ENCODE measurements around the gene PTPRN2. TPM values are rescaled to one million over a fixed set of nuclear protein-coding genes. Genes with fewer than 3 reads are reported as not detected.
"Not testable (repeated sequence)": the region's sequence is repeated elsewhere in the genome, so short reads cannot be mapped to it uniquely, and the experiment has no call there.

Gene PTPRN2
- polyA plus RNA-seq, 4 donors, result 7.4 to 9.6 (median 8.8) TPM

DNA sequence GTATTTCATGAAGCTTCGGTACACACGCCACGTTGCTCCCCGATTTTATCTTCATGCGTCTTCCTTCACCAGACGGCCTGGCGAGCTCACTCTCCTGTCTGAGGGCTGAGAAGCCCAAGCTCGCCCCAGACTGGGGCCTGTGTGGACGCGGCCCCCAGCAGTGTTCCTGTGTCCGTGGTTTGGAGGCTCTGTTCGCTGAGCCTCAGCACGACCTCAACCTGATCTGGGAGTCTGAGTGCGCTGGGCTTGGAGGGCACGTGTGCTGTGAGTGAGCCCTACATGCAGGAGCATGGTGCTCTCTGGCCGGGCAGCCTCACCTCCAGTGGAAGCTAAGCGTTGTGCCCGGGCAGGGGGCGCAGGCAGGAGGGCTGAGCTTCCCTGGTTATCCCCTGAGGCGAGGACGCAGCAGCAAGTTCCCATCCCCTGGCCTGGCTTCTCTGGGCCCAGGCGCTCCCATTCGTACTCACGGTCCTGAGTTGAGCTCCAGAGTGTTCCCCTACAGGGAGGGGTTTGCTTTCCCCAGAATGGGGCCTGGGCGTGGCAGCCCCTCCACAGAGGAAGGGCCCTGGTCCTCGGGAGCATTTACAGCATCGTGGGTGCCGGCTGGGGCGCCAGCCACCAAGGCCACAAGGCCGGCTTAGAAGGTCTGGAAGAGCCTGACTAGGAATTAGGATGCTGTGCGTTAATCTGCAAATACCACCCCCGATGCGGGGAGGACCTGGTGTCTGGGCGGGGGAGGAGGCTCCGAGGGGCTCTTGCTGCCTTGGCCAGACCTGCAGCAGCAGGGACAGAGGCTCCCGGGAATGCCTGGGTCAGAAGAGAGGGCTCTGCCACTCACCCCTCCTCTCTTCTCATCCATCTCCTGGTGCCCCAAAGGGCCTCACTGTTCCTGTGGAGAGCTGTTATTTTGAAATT lies 850.2 kb downstream of the PTPRN2 start:
- no peak for DNase-seq (ENCODE audit: low read depth in 4 of 4, low spot score in 3 of 4)

DNA sequence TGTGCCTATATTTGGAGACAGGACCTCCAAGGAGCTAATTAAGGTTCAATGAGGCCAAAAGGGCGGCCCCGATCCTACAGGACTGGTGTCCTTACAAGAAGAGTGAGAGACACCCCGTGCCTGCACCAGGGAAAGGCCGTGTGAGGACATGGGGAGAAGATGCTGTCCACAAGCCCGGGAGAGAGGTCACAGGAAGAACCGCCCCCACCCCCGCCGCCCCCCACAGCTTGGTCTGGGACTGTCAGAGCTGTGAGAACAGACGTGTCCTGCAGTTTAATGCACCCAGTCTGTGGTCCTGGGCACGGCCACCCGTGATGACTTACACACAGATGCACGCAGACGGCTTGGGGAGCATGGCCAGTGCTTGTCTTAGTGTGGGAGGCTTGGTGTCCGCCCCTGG lies 851.3 kb downstream of the PTPRN2 start:
- no peak for DNase-seq (ENCODE audit: low read depth in 4 of 4, low spot score in 3 of 4)

DNA sequence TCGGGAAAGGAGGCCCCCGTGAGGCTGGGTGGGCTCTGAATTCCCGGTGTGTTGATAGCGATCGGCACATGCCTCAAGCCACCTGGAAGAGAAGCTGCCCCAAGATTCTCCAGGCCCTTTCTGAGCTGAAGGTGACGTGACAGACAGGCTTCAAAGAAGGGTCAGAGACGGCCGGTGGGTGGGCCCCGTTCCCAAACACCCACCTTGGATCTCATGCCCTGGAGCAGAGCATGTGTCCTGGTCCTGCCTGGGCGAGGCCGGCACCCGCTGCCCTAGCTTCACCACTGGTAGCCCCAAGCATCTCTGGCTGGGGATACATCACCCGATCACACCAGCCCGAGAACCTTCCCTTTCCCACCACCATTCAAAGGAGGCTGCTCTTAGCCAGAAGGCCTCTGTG lies 851.8 kb downstream of the PTPRN2 start:
- DNase-seq (ENCODE audit: low read depth in 4 of 4, low spot score in 3 of 4), result no peak

DNA sequence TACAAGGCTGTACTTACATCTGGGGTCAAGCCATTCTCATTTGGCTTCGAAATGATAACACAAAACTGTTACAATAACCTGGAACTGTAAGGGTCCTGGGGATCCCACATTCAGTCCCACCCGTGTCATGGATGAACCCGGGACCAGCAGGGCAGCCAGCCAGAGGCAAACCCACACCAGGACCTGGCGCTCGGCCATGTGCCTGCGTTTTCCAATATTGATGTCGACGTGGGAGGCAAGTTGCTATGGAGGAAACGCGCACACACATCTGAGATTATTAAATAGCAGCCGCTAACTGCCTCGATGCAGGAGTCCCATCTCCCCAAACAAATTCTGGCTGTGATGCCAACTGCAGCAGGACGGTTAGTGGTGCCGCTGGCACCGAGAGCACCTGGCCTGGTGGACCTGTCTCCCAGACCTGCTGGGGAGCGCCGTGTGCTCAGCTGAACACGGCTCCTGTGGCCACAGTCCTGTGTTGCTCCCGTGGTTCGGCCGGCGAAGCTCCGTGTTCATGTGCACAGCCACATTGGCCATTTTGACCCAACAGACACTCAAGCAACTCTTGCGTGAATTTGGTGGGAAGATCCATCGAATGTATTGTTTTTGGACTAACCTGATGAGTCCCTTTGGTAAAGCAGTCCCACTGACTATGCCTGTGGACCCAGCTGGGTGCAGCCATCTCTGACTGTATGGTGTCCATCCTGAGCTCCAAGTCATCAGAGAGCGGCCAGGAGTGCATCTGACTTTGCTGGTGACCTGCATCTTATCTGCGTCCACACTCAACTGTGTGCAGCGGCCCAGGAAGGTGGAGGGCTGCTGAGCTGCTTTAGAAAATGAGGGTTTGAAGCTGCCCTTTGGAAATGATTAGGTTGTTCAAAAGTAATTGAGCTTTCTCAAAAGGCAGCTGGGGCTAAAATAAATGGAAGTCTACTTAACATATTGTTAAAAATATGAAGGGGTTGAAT lies 852.7 kb downstream of the PTPRN2 start:
- no peak for DNase-seq (ENCODE audit: low read depth in 4 of 4, low spot score in 3 of 4)

DNA sequence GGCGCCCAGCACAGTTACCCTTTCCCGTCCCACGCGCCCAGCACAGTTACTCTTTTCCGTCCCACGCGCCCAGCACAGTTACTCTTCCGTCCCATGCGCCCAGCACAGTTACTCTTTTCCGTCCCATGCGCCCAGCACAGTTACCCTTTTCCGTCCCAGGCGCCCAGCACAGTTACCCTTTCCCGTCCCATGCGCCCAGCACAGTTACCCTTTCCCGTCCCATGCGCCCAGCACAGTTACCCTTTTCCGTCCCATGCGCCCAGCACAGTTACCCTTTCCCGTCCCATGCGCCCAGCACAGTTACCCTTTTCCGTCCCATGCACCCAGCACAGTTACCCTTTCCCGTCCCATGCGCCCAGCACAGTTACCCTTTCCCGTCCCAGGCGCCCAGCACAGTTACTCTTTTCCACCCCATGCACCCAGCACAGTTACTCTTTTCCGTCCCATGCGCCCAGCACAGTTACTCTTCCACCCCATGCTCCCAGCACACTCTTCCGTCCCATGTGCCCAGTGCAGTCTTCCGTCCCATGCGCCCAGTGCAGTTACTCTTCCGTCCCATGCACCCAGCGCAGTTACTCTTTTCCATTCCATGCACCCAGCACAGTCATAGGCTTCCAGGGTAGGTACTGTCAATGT lies 853.7 kb downstream of the PTPRN2 start:
- DNase-seq (ENCODE audit: low read depth in 4 of 4, low spot score in 3 of 4), result not testable (repeated sequence)

DNA sequence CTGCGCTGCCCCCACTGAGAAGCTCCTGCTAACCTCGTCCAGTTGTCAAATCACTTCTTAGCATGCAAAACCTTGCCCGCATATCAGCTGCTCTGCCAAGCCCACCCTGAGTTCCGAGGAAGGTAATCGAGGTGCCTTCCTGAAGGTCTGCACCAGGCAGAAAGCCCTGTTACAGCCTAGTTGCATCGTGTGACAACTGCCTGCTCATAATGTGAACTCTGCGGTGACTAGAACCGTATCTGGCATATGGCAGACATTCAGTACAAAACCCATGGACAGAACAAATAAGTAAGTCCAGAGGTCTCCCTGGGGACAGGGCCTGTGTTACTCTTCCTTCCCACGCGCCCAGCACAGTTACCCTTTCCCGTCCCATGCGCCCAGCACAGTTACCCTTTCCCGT lies 856.5 kb downstream of the PTPRN2 start:
- DNase-seq (ENCODE audit: low read depth in 4 of 4, low spot score in 3 of 4), result no peak

DNA sequence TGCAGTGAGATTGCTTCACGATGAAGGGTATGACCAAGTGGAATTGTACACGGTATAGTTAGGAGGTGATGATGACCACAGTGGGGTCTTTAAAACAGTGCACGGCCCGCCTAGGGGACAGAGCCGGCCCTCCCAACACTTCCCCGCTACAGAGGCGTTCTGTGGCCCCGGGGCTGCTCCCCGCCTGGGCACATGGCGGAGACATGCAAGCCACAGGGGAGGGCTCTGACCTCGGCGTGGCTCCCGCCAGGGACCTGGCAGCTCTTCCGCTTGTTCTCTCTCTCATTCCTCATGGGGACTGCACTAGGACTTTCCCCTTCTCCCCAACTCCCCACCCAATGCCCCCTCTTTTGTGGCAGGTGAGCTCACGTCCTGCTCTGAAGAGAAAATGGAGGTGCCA lies 857.0 kb downstream of the PTPRN2 start:
- DNase-seq (ENCODE audit: low read depth in 4 of 4, low spot score in 3 of 4), result no peak

DNA sequence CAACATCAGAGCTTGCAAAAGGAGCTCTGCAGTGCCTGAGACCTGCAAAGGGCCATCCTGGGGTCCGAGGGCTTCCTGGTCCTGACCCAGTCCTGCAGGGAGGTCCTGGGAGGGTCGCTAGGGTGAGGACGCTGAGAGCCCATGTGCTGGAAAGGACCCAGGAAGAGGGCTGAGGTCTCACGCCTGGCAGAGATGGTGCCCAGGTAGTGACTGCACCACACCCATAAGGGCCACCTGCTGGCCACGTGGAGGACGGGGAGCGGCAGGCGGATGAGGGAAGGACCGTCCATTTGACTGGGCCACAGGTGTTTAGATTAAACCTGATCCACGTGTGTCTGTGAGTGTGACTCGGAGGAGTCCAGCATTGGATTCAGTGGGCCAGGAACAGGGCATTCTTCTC lies 858.1 kb downstream of the PTPRN2 start:
- no peak for DNase-seq (ENCODE audit: low read depth in 4 of 4, low spot score in 3 of 4)

DNA sequence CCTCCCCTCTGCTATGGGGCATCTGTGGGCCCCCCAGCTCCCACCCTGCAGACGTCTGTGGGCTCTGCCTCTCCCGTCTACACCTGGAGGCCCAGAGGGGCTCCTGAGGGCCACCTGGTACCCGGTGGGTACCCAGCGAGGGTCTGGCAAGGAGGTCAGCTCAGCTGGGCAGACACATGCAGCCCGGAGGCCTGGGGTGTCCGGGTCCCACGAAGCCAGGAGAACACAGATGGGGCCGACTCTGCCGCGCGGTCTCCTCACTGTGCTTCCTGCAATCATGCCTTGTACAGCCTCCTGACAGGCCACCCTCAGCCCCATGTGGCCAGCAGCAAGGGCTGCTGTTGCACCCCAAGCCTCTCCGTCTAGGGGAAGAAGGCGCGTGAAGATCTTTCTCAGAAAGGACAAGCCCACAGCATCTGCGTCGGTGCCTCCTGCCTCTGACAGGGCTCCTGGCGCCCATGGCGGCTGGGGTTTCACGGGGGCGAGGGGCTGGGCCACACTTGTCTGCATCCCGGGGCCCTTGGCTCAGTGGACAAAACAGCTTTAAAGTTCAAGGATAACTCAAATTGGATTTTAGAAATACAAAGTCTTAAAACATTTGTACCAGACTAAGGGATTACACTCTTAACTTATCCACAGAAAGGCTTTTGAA lies 859.5 kb downstream of the PTPRN2 start:
- DNase-seq (ENCODE audit: low read depth in 4 of 4, low spot score in 3 of 4), result no peak

DNA sequence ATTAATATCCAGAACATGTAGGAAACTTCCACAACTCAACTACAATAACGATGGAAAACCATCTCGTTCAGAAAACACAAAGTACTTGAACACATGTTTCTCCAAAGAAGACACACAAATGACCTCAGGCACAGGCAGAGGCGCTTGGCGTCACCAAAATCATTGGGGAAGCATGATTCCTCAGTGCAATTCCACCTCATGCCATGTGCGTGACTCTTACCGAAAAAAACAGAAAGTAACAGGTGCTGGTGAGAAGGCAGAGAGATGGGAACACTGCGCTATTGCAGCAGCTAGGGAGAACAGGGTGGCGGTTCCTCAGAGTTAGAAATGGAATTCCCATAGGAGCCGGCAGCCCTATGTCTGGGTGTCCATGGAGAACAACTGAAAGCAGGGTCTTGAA lies 860.9 kb downstream of the PTPRN2 start:
- DNase-seq (ENCODE audit: low read depth in 4 of 4, low spot score in 3 of 4), result no peak

DNA sequence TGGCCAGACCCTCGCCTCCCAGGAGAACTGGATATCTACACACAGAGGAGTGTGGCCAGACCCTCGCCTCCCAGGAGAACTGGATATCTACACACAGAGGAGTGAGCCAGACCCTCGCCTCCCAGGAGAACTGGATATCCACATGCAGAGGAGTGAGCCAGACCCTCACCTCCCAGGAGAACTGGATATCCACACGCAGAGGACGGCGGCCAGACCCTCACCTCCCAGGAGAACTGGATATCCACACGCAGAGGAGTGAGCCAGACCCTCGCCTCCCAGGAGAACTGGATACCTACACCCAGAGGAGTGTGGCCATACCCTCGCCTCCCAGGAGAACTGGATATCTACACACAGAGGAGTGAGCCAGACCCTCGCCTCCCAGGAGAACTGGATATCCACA lies 862.3 kb downstream of the PTPRN2 start:
- not testable (repeated sequence) for DNase-seq (ENCODE audit: low read depth in 4 of 4, low spot score in 3 of 4)

DNA sequence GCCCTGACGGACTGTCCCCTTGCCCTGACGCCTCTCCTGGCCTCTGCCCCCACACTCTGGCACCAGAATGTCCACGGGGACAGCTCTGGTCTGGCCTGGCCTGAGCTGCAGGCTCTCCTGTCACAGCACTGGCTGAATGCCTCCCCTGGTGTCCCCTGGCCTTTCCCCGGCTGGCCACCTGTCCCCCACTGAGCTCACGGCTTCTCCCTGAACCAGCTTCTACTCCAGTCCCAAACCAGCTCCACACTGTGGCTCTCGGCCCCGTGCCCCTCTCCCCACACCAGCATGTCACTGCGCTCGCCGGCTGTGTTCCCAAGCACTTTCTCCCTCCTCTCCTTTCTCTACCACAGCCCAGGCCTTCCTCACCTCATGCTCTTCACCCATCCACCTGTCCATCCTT lies 864.4 kb downstream of the PTPRN2 start:
- no peak for DNase-seq (ENCODE audit: low read depth in 4 of 4, low spot score in 3 of 4)

DNA sequence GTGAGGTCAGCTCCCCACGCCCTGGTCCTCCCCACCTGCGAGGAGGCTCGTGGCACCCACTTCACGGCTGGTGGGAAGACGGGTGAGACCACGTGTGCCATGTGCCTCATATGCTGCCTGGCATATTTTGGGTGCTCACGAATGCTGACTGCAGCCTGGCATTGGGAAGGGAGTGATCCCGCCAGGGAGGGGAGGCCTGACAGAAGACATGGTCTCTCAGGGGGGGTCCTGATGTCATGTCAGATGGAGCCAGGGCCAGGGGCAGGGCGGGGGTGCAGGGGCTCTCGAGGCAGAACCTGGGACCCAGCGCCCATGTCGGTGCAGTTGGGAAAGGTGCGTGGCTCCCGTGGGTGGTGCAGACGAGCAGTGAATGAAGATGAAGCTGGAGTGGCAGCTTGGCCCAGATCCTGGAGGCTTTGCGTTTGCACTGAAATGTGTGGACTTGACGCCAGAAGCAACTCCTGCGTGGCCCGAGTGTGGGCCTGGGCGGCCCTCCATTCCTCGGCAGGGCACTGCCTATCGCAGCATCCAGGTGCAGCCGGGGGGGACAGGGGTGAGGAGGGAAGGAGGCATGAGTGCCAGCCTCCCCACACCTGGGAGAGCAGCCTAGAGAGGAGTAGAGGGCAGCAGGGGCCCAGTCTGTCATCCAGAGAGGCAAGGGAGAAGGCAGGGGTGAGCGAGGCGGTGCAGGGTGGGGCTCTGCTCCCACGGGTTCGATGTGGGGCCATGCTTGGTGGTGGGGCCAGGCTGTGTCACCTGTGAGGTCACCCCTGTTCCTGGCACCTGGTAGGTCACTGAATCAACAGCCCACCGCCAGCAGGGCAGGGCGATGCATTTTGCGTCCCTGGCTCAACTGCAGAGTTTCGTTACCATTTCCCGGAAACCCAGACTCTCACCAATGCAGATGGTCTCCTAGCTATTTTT lies 865.2 kb downstream of the PTPRN2 start:
- no peak for DNase-seq (ENCODE audit: low read depth in 4 of 4, low spot score in 3 of 4)

DNA sequence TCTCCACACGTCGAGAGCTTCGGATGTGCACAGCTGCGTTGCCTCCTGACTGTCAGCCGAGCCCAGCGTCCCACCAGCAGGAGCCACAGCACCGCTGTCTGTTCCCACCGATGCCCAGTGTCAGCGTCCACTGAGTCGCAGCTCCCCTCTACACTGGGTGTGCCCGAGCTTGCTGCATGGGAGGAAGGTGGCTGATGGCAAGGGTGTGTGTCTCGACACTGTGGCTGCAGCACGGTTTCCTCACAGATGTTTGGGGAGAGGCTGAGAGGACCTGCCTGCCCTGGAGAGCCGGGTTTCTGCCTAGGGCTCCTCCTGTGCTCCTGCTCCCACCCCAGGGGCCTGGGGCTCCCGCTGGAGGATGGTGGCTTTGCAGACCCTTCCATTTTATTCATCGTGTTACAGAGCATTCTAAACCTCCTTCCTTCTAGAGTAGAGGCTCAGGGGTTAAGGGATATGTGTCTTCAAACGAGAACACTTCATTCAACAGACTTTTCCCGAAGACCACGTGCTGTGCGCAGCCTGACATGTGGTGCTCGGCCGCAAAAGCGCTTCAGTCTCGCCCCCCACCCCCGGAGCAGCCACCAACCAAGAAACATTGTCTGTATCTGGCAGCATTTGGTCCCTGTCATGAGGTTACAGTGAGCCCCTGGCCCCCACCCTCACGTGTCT lies 866.0 kb downstream of the PTPRN2 start:
- DNase-seq (ENCODE audit: low read depth in 4 of 4, low spot score in 3 of 4), result no peak

DNA sequence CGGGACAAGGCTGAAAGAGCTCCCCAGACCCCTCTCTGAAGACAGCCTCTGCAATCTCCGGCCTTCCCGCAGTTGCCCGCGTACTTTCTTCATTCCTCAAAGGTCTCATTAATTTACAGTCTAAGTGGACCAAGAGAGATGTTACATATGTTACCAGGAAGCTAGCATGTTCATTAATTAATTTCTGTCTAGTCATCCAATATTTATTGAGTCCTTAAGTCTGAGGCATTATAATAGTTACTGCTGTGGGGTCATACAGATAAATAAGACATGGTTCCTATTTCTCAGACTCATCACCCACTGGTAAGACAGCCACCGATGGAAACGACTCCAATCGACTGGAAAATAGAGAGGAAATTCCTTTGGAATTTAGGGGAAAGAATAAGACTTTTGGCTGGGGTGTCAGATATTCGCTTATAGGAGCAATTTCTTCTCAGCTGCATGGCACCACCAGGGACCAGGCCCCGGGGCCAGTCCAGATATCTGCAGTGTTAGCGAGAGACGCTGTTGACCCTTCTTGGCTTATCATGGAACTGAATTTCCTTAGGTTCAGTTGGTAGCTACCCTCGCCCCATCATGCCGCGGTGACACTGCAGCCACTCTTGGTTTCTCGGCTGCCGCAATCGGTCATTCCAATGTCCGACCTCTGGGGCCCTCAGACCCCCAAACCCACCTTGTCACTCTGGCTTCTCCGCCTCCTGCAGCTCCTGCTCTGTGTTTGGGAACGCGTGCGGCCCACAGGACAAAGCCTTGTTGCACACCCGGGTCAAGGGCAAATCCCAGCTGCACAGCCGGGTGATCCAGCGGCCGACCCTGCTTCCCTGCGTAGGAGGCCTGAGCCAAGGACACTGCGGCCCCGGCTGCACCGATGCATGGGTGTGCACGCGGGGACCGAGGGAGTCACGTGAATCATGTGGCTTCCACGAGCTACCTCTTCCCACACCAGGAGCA lies 867.6 kb downstream of the PTPRN2 start:
- DNase-seq (ENCODE audit: low read depth in 4 of 4, low spot score in 3 of 4), result no peak

DNA sequence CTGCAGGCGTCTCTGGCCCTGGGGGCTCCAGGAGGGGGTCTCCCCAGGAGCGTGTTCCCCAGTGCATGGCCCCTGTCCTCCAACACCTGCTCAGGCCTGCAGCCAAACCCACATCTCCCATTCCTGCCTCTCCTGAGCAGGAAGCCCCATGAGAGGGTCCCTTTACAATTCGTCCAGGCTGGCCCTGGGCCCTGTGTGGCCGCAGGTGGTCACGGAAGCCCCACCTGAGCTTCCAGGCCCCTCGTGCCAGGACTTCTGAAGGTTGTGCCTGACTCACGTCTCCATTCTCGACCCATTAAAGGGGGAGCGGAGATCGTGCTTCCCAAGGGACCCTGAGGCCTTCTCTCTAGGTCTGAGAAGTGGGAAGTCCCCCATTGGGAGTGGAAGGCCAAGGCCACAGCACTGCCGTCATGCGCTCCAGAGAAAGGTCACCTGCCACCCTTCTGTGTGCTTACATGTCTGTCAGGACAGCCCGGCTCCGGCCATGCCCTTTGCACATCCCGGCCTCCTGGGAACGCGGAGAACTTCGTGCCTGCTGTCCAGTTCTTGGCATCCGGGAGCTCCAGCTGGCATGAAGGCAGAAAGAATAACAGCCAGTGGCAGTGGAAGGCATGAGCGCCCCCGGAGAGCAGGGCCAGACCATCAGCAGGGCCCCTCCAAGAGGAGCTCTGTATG lies 868.5 kb downstream of the PTPRN2 start:
- no peak for DNase-seq (ENCODE audit: low read depth in 4 of 4, low spot score in 3 of 4)

DNA sequence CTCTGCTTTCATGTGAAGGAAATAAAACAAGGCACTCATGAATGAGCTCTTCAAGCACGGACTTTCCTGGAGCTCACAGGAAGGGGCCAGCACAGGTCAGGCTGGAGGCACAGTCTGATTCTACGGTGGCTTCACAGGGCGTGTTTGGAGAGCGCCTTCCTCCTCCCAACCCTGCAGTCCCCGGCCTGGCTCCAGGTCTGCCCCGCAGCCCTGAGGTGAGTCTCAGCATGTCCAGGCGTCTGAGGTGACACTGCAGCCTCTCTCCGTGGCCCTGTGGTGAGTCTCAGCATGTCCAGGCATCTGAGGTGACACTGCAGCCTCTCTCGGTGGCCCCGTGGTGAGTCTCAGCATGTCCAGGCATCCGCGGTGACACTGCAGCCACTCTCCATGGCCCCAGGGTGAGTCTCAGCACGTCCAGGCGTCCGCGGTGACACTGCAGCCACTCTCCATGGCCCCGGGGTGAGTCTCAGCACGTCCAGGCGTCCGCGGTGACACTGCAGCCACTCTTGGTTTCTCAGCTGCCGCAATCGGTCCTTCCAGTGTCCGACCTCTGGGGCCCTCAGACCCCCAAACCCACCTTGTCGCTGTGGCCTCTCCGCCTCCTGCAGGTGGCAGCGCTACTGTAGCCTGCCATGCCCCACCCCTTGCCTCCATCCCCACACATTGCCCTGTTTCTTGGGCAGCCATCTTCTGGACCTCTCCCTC lies 869.2 kb downstream of the PTPRN2 start:
- no peak for DNase-seq (ENCODE audit: low read depth in 4 of 4, low spot score in 3 of 4)

Measured in right renal pelvis (tissue), 4 donors.